ENCODE results near the gene RIN3. TPM values are rescaled to one million over a fixed set of nuclear protein-coding genes. Genes with fewer than 3 reads are reported as not detected.

The RIN3 gene
- total and polyA plus RNA-seq, 7 experiments from 2014 or later, result 27.2 to 182 (median 114) TPM

- H3K9me3 ChIP-seq (ENCODE audit: control insufficient read depth in 2 of 3, low read length in 3 of 3), result no peaks in the 10 kb centered on the region
- ATAC-seq, result peak; percentile 15
- peak overlapping the region; percentile 35 to 100 (median 100) for H3K4me3 Mint-ChIP-seq
- H3K4me1 Mint-ChIP-seq, result peaks cover 61 to 78% (median 70%) of the 10 kb centered on the region in 7 donors
- H3K27ac ChIP-seq (ENCODE audit: low read depth, low read length), result peak overlapping the region; percentile 90
- H3K4me1 ChIP-seq (ENCODE audit: control insufficient read depth in 2 of 2, insufficient read depth in 2 of 2, low read length in 2 of 2), result peaks cover 49 to 60% of the 10 kb centered on the region in 2 donors
- peaks cover 0 to 4% (median 0%) of the 10 kb centered on the region in 11 donors for H3K9me3 Mint-ChIP-seq
- H3K36me3 ChIP-seq (ENCODE audit: control insufficient read depth in 2 of 3, insufficient read depth in 3 of 3, low read length in 3 of 3), result peaks cover 0 to 18% (median 0%) of the 10 kb centered on the region in 3 experiments
- H3K27me3 Mint-ChIP-seq, result no peaks in the 10 kb centered on the region
- CTCF ChIA-PET, result interaction anchor here (7.7 kb wide), 1 partner anchor 36 kb away, joined by 101 read pairs; no protein-coding TSS in a partner anchor
- intact Hi-C loops (cut with micrococcal nuclease), result loop anchor here (2.0 to 10.0 kb wide), 6 partner anchors 31 to 1235 kb away; partner anchors contain the start of genes CCDC88C (in 1 of the 2), GOLGA5 (in 1 of the 2) and PPP4R3A (in 1 of the 2)
- peaks cover 10 to 27% (median 11%) of the 10 kb centered on the region in 5 donors for H3K36me3 Mint-ChIP-seq
- no peaks in the 10 kb centered on the region for H3K27me3 ChIP-seq (ENCODE audit: control insufficient read depth in 2 of 2, insufficient read depth in 2 of 2, low read length in 2 of 2)
- H3K27ac Mint-ChIP-seq, result peak overlapping the region; percentile 94 to 100 (median 99)
- peak in 3 of 9 donors; percentile 30 to 36 (median 33) for DNase-seq
- H3K4me3 ChIP-seq (ENCODE audit: low read length), result peak overlapping the region; percentile 82
- POLR2A ChIA-PET, result interaction anchor here (0.9 to 20.6 kb wide), 13 partner anchors 8 to 1589 kb away, joined by 3 to 341 read pairs (median 8); partner anchors contain the start of genes CPSF2, NDUFB1 and RPS6KA5
Measured at GRCh38 chr14:92649934-92650545, 136.5 kb downstream of the RIN3 start.

GRCh38 chr14:92650581-92651105 is 137.1 kb downstream of the RIN3 start:
- Histone ChIP-seq H3K36me3 (ENCODE audit: control insufficient read depth in 2 of 3, insufficient read depth in 3 of 3, low read length in 3 of 3) (peaks cover 0 to 19% (median 0%) of the 10 kb centered on the region in 3 experiments), H3K4me3 (ENCODE audit: low read length) (peak overlapping the region; percentile 82), H3K27me3 (ENCODE audit: control insufficient read depth in 2 of 2, insufficient read depth in 2 of 2, low read length in 2 of 2) (no peaks in the 10 kb centered on the region), H3K27ac (ENCODE audit: low read depth, low read length) (peak overlapping the region; percentile 90), H3K4me1 (ENCODE audit: control insufficient read depth in 2 of 2, insufficient read depth in 2 of 2, low read length in 2 of 2) (peaks cover 55 to 58% of the 10 kb centered on the region in 2 donors), H3K9me3 (ENCODE audit: control insufficient read depth in 2 of 3, low read length in 3 of 3) (no peaks in the 10 kb centered on the region)
- ATAC-seq (no peak), DNase-seq (no peak)
- Mint-ChIP-seq H3K4me3 (peak overlapping the region; percentile 99 to 100 (median 100)), H3K36me3 (peaks cover 15 to 29% (median 17%) of the 10 kb centered on the region in 5 donors), H3K27me3 (no peaks in the 10 kb centered on the region), H3K4me1 (peaks cover 65 to 80% (median 70%) of the 10 kb centered on the region in 7 donors), H3K9me3 (peaks cover 0 to 3% (median 0%) of the 10 kb centered on the region in 11 donors), H3K27ac (peak overlapping the region; percentile 94 to 100 (median 99))
- intact Hi-C loops (cut with micrococcal nuclease), result loop anchor here (1.0 to 10.0 kb wide), 12 partner anchors 9 to 1236 kb away; partner anchors contain the start of genes ATXN3 (in 1 of the 2), CCDC88C (in 1 of the 2), CPSF2 (in 1 of the 2) and GOLGA5 (in 1 of the 2)
- POLR2A ChIA-PET, result interaction anchor here (0.6 to 20.6 kb wide), 27 partner anchors 8 to 1818 kb away, joined by 3 to 341 read pairs (median 4); partner anchors contain the start of genes CPSF2, NDUFB1 and RPS6KA5
- CTCF ChIA-PET, result interaction anchor here (1.8 to 7.7 kb wide), 2 partner anchors 37 to 38 kb away, joined by 5 to 101 read pairs; no protein-coding TSS in a partner anchor

DNA sequence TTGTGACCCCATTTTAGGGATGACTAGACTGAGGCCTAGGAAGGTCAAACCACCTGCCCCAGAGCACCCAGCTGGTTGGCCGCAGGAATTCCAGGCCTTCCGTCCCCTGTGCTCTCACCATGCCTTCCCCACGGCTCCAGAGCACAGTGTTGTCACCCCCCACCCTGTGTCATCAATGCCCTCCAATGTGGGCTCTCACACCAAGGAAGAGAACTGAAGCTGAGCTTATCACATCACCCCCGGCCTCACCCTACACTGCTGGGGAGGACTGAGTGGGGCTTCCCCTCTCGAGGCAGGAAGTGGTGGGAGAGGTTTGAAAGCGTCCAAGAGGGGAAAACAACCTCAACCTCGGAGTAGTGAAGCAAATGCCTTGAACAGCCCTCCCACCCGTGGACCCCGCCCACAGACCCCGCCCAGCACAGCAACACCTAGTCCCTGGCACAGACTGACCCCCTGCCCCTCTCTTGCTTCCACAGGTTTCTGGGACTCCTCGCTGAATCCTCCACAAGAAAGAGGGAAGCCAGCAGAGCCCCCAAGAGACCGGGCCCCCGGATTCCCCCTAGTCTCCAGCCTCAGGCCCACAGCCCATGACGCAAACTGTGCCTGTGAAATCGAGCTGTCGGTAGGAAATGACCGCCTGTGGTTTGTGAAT is 137.7 kb downstream of the RIN3 start:
- Mint-ChIP-seq H3K9me3 (peaks cover 0 to 3% (median 0%) of the 10 kb centered on the region in 11 donors), H3K27me3 (no peaks in the 10 kb centered on the region), H3K4me3 (peak overlapping the region; percentile 99 to 100 (median 100)), H3K36me3 (peaks cover 19 to 32% (median 23%) of the 10 kb centered on the region in 5 donors), H3K4me1 (peaks cover 65 to 82% (median 70%) of the 10 kb centered on the region in 7 donors), H3K27ac (peak overlapping the region; percentile 94 to 100 (median 99))
- ChIA-PET POLR2A (interaction anchor here (0.6 to 20.6 kb wide), 30 partner anchors 9 to 1819 kb away, joined by 3 to 341 read pairs (median 4); partner anchors contain the start of genes CPSF2, NDUFB1 and RPS6KA5), CTCF (interaction anchor here (1.8 to 7.7 kb wide), 2 partner anchors 37 to 38 kb away, joined by 5 to 101 read pairs; no protein-coding TSS in a partner anchor)
- H3K27me3 ChIP-seq (ENCODE audit: control insufficient read depth in 2 of 2, insufficient read depth in 2 of 2, low read length in 2 of 2), result no peaks in the 10 kb centered on the region
- DNase-seq (peak; percentile 50 to 91 (median 87)), ATAC-seq (peak; percentile 89)
- peaks cover 0 to 25% (median 0%) of the 10 kb centered on the region in 3 experiments for H3K36me3 ChIP-seq (ENCODE audit: control insufficient read depth in 2 of 3, insufficient read depth in 3 of 3, low read length in 3 of 3)
- peak overlapping the region; percentile 82 for H3K4me3 ChIP-seq (ENCODE audit: low read length)
- peak overlapping the region; percentile 90 for H3K27ac ChIP-seq (ENCODE audit: low read depth, low read length)
- H3K4me1 ChIP-seq (ENCODE audit: control insufficient read depth in 2 of 2, insufficient read depth in 2 of 2, low read length in 2 of 2), result peaks cover 57 to 58% of the 10 kb centered on the region in 2 donors
- intact Hi-C loops (cut with micrococcal nuclease), result loop anchor here (1.0 to 10.0 kb wide), 12 partner anchors 8 to 1236 kb away; partner anchors contain the start of genes ATXN3 (in 1 of the 2), CCDC88C (in 1 of the 2), CPSF2 (in 1 of the 2) and GOLGA5 (in 1 of the 2)
- H3K9me3 ChIP-seq (ENCODE audit: control insufficient read depth in 2 of 3, low read length in 3 of 3), result no peaks in the 10 kb centered on the region

GRCh38 chr14:92651758-92652406 is 138.3 kb downstream of the RIN3 start:
- Mint-ChIP-seq H3K27ac (peak overlapping the region; percentile 94 to 100 (median 99)), H3K4me3 (peak overlapping the region; percentile 99 to 100 (median 100)), H3K27me3 (no peaks in the 10 kb centered on the region), H3K9me3 (peaks cover 0 to 3% (median 0%) of the 10 kb centered on the region in 11 donors), H3K36me3 (peaks cover 19 to 37% (median 26%) of the 10 kb centered on the region in 5 donors), H3K4me1 (peaks cover 66 to 82% (median 70%) of the 10 kb centered on the region in 7 donors)
- ChIA-PET POLR2A (interaction anchor here (0.8 to 20.6 kb wide), 22 partner anchors 8 to 530 kb away, joined by 3 to 341 read pairs (median 6); partner anchors contain the start of genes CPSF2 and NDUFB1), CTCF (interaction anchor here (0.8 to 7.7 kb wide), 7 partner anchors 9 to 38 kb away, joined by 3 to 101 read pairs (median 5); no protein-coding TSS in a partner anchor)
- H3K36me3 ChIP-seq (ENCODE audit: control insufficient read depth in 2 of 3, insufficient read depth in 3 of 3, low read length in 3 of 3), result peaks cover 0 to 31% (median 0%) of the 10 kb centered on the region in 3 experiments
- peak overlapping the region; percentile 90 for H3K27ac ChIP-seq (ENCODE audit: low read depth, low read length)
- H3K4me1 ChIP-seq (ENCODE audit: control insufficient read depth in 2 of 2, insufficient read depth in 2 of 2, low read length in 2 of 2), result peaks cover 58 to 61% of the 10 kb centered on the region in 2 donors
- no peaks in the 10 kb centered on the region for H3K9me3 ChIP-seq (ENCODE audit: control insufficient read depth in 2 of 3, low read length in 3 of 3)
- H3K4me3 ChIP-seq (ENCODE audit: low read length), result peak overlapping the region; percentile 82
- intact Hi-C loops (cut with micrococcal nuclease), result loop anchor here (1.0 to 10.0 kb wide), 13 partner anchors 7 to 1237 kb away; partner anchors contain the start of genes ATXN3 (in 1 of the 2), CCDC88C (in 1 of the 2), CPSF2 (in 1 of the 2) and GOLGA5 (in 1 of the 2)
- H3K27me3 ChIP-seq (ENCODE audit: control insufficient read depth in 2 of 2, insufficient read depth in 2 of 2, low read length in 2 of 2), result no peaks in the 10 kb centered on the region
- DNase-seq (peak in 5 of 9 donors; percentile 28 to 58 (median 37)), ATAC-seq (peak; percentile 12)

- intact Hi-C loops (cut with micrococcal nuclease), result loop anchor here (2.0 to 10.0 kb wide), 4 partner anchors 66 to 1238 kb away; partner anchors contain the start of gene CCDC88C (in 1 of the 2)
- ChIA-PET CTCF (interaction anchor here (0.8 to 7.7 kb wide), 8 partner anchors 8 to 39 kb away, joined by 3 to 101 read pairs (median 5); no protein-coding TSS in a partner anchor), POLR2A (interaction anchor here (0.5 to 20.6 kb wide), 24 partner anchors 9 to 533 kb away, joined by 3 to 341 read pairs (median 4); partner anchors contain the start of genes CPSF2 and NDUFB1)
- Histone ChIP-seq H3K27me3 (ENCODE audit: control insufficient read depth in 2 of 2, insufficient read depth in 2 of 2, low read length in 2 of 2) (no peaks in the 10 kb centered on the region), H3K27ac (ENCODE audit: low read depth, low read length) (peak overlapping the region; percentile 90), H3K9me3 (ENCODE audit: control insufficient read depth in 2 of 3, low read length in 3 of 3) (no peaks in the 10 kb centered on the region), H3K4me3 (ENCODE audit: low read length) (peak overlapping the region; percentile 82), H3K36me3 (ENCODE audit: control insufficient read depth in 2 of 3, insufficient read depth in 3 of 3, low read length in 3 of 3) (peaks cover 0 to 34% (median 0%) of the 10 kb centered on the region in 3 experiments), H3K4me1 (ENCODE audit: control insufficient read depth in 2 of 2, insufficient read depth in 2 of 2, low read length in 2 of 2) (peaks cover 56 to 61% of the 10 kb centered on the region in 2 donors)
- Mint-ChIP-seq H3K27me3 (no peaks in the 10 kb centered on the region), H3K4me1 (peaks cover 66 to 82% (median 70%) of the 10 kb centered on the region in 7 donors), H3K4me3 (peak overlapping the region; percentile 99 to 100 (median 100)), H3K27ac (peak overlapping the region; percentile 94 to 100 (median 99)), H3K9me3 (peaks cover 0 to 3% (median 0%) of the 10 kb centered on the region in 11 donors), H3K36me3 (peaks cover 19 to 39% (median 29%) of the 10 kb centered on the region in 5 donors)
- ATAC-seq, result no peak
- peak in 2 of 9 donors; percentile 19 to 33 for DNase-seq
Measured at GRCh38 chr14:92652413-92653151, 139.0 kb downstream of the RIN3 start.

Data from naive thymus-derived CD4-positive, alpha-beta T cell (primary cell).